RWPE2 (cell line): ENCODE results near the gene EIF5A2.

Source experiments
- ATAC-seq: fragments of 200-7000 bp; cut with Tn5 transposase; 3 replicates; pipeline ENCODE4 v1.9.1; 2021; ENCODE audit warnings: low read depth
- DNase-seq: peaks from one replicate; pipeline ENCODE4 v3.0.0-alpha.2; 2020; ENCODE audit warnings: low spot score
- H3K27ac ChIP-seq: fragments of 450-650 bp; 2 replicates; pipeline ENCODE4 v1.5.1; 2017; ENCODE audit warnings: mild to moderate bottlenecking; ENCODE audit not compliant: poor library complexity, severe bottlenecking
- H3K27me3 ChIP-seq: fragments of 250-450 bp; sonication (Bioruptor Pico); 2 replicates; pipeline ENCODE4 v1.5.1; 2021; ENCODE audit warnings: mild to moderate bottlenecking, moderate library complexity; ENCODE audit not compliant: insufficient read depth, poor library complexity, severe bottlenecking
- H3K36me3 ChIP-seq: fragments of 250-450 bp; sonication (Bioruptor Pico); 2 replicates; pipeline ENCODE4 v1.5.1; 2020; ENCODE audit warnings: low read depth, mild to moderate bottlenecking, moderate library complexity
- H3K4me1 ChIP-seq: fragments of 250-450 bp; sonication (Bioruptor Pico); 2 replicates; pipeline ENCODE4 v1.5.1; 2021; ENCODE audit warnings: mild to moderate bottlenecking, moderate library complexity; ENCODE audit not compliant: insufficient read depth, poor library complexity, severe bottlenecking
- H3K4me3 ChIP-seq: fragments of 250-450 bp; sonication (Bioruptor Pico); 2 replicates; pipeline ENCODE4 v1.5.1; 2021; ENCODE audit warnings: mild to moderate bottlenecking, moderate library complexity; ENCODE audit not compliant: severe bottlenecking
- H3K9me3 ChIP-seq: fragments of 250-450 bp; sonication (Bioruptor Pico); 2 replicates; pipeline ENCODE4 v1.5.1; 2021; ENCODE audit warnings: mild to moderate bottlenecking, moderate library complexity; ENCODE audit not compliant: severe bottlenecking
- CTCF ChIP-seq: fragments of 450-650 bp; IDR thresholded peaks from one replicate; pipeline ENCODE4 v1.5.1; 2017; ENCODE audit warnings: mild to moderate bottlenecking, moderate library complexity; ENCODE audit not compliant: poor library complexity, severe bottlenecking

EIF5A2 gene

GRCh38 chr3:170908235-170909116, at the start of gene EIF5A2:
Gene EIF5A2 (minus strand): TSS chr3:170908637. CDS start chr3:170907806, 831 bp downstream.
- no peak for TF ChIP-seq CTCF
- peak within 1 kb of the TSS; percentile 83 for H3K27ac ChIP-seq
- ATAC-seq, result peak; percentile 82

GRCh38 chr3:170956647-170957046, 48.2 kb upstream of the EIF5A2 start:
- no peaks in the 10 kb centered on the region for H3K36me3 ChIP-seq
- ATAC-seq (no peak), DNase-seq (no peak)

More at GRCh38 chr3:170908235-170909116, at the start of gene EIF5A2:
- peak; percentile 96 for DNase-seq
- Histone ChIP-seq H3K27me3 (no peaks in the 10 kb centered on the region), H3K4me1 (peaks cover 19% of the 10 kb centered on the region), H3K9me3 (peaks cover 4% of the 10 kb centered on the region), H3K36me3 (peaks cover 6% of the 10 kb centered on the region; the same call in 1 of the 2 replicates), H3K4me3 (peak within 1 kb of the TSS; percentile 54)

GRCh38 chr3:170953736-170954135, 45.3 kb upstream of the EIF5A2 start:
- DNase-seq, result no peak
- H3K36me3 ChIP-seq, result no peaks in the 10 kb centered on the region
- H3K27me3 ChIP-seq, result no peaks in the 10 kb centered on the region
- H3K9me3 ChIP-seq, result no peaks in the 10 kb centered on the region
- no peak for TF ChIP-seq CTCF
- no peak for ATAC-seq
- H3K4me1 ChIP-seq, result no peaks in the 10 kb centered on the region
- H3K4me3 ChIP-seq, result no peak overlapping the region
- no peak overlapping the region for H3K27ac ChIP-seq

More at GRCh38 chr3:170956647-170957046, 48.2 kb upstream of the EIF5A2 start:
- no peaks in the 10 kb centered on the region for H3K9me3 ChIP-seq
- no peaks in the 10 kb centered on the region for H3K4me1 ChIP-seq
- no peaks in the 10 kb centered on the region for H3K27me3 ChIP-seq
- TF ChIP-seq CTCF, result no peak
- no peak overlapping the region for H3K4me3 ChIP-seq
- H3K27ac ChIP-seq, result no peak overlapping the region

GRCh38 chr3:170953229-170953628, 44.8 kb upstream of the EIF5A2 start:
- no peak overlapping the region for H3K27ac ChIP-seq
- no peaks in the 10 kb centered on the region for H3K27me3 ChIP-seq
- DNase-seq (no peak), ATAC-seq (no peak)
- no peak for TF ChIP-seq CTCF
- no peaks in the 10 kb centered on the region for H3K4me1 ChIP-seq
- no peak overlapping the region for H3K4me3 ChIP-seq
- H3K9me3 ChIP-seq, result no peaks in the 10 kb centered on the region
- H3K36me3 ChIP-seq, result no peaks in the 10 kb centered on the region

- H3K27ac ChIP-seq, result no peak overlapping the region
- no peak for TF ChIP-seq CTCF
- no peaks in the 10 kb centered on the region for H3K36me3 ChIP-seq
- H3K27me3 ChIP-seq, result no peaks in the 10 kb centered on the region
- H3K4me3 ChIP-seq, result no peak overlapping the region
- no peak for DNase-seq
- H3K4me1 ChIP-seq, result no peaks in the 10 kb centered on the region
- peaks cover 2% of the 10 kb centered on the region for H3K9me3 ChIP-seq
- ATAC-seq, result no peak
Measured at GRCh38 chr3:170949211-170949610, 40.8 kb upstream of the EIF5A2 start.
